H9 (cell line): ENCODE measurements around the gene LCP1. TPM values are rescaled to one million over a fixed set of nuclear protein-coding genes. Genes with fewer than 3 reads are reported as not detected.

Experiments used
- DNase-seq: peaks from one replicate; pipeline ENCODE4 v3.0.0-alpha.2; 2017
- H2AFZ ChIP-seq: one replicate; pipeline ENCODE4 v1.6.1; 2013; ENCODE audit warnings: mild to moderate bottlenecking, low read length, control low read depth, moderate library complexity
- H2AK5ac ChIP-seq: 2 replicates; pipeline ENCODE4 v1.6.1; 2013; ENCODE audit warnings: low read length, control low read depth, mixed read lengths; ENCODE audit not compliant: insufficient read length
- H2BK120ac ChIP-seq: one replicate; pipeline ENCODE4 v1.6.1; 2013; ENCODE audit warnings: low read depth, mild to moderate bottlenecking, low read length, control low read depth, inconsistent platforms; ENCODE audit not compliant: poor library complexity, severe bottlenecking
- H2BK12ac ChIP-seq: 2 replicates; pipeline ENCODE4 v1.6.1; 2013; ENCODE audit warnings: low read length, control low read depth, mixed read lengths, low read depth; ENCODE audit not compliant: insufficient read length
- H2BK15ac ChIP-seq: 2 replicates; pipeline ENCODE4 v1.6.1; 2013; ENCODE audit warnings: low read depth, low read length, control low read depth
- H2BK20ac ChIP-seq: one replicate; pipeline ENCODE4 v1.6.1; 2013; ENCODE audit warnings: low read depth, mild to moderate bottlenecking, low read length, control low read depth, inconsistent platforms; ENCODE audit not compliant: poor library complexity, severe bottlenecking
- H2BK5ac ChIP-seq: 2 replicates; pipeline ENCODE4 v1.6.1; 2013; ENCODE audit warnings: low read length, control low read depth, mixed read lengths; ENCODE audit not compliant: insufficient read length
- H3K14ac ChIP-seq: 2 replicates; pipeline ENCODE4 v1.6.1; 2013; ENCODE audit warnings: low read length, control low read depth; ENCODE audit not compliant: insufficient read depth
- H3K18ac ChIP-seq: 2 replicates; pipeline ENCODE4 v1.6.1; 2013; ENCODE audit warnings: low read depth, mild to moderate bottlenecking, mixed read lengths, low read length, control low read depth; ENCODE audit not compliant: insufficient read length
- H3K23ac ChIP-seq: 2 replicates; pipeline ENCODE4 v1.6.1; 2013; ENCODE audit warnings: low read length, control low read depth, mixed read lengths, low read depth; ENCODE audit not compliant: insufficient read length
- H3K23me2 ChIP-seq: 2 replicates; pipeline ENCODE4 v1.6.1; 2013; ENCODE audit warnings: low read depth, mild to moderate bottlenecking, mixed read lengths, low read length, control low read depth; ENCODE audit not compliant: insufficient read length, poor library complexity, severe bottlenecking
- H3K27ac ChIP-seq: 2 replicates; pipeline ENCODE4 v1.5.1; 2013; ENCODE audit warnings: low read length, control low read depth, mixed read lengths, low read depth; ENCODE audit not compliant: insufficient read length
- H3K27me3 ChIP-seq: 2 replicates; pipeline ENCODE4 v1.6.1; 2013; ENCODE audit warnings: low read length, control low read depth, inconsistent platforms; ENCODE audit not compliant: insufficient read depth
- H3K4ac ChIP-seq: 2 replicates; pipeline ENCODE4 v1.6.1; 2013; ENCODE audit warnings: low read depth, mild to moderate bottlenecking, control low read depth, inconsistent platforms, low read length, moderate library complexity
- H3K4me1 ChIP-seq: 2 replicates; pipeline ENCODE4 v1.6.1; 2013; ENCODE audit warnings: low read length, control low read depth, inconsistent platforms; ENCODE audit not compliant: insufficient read depth
- H3K4me2 ChIP-seq: 2 replicates; pipeline ENCODE4 v1.6.1; 2013; ENCODE audit warnings: low read length, control low read depth, mixed read lengths; ENCODE audit not compliant: insufficient read length, insufficient read depth
- H3K56ac ChIP-seq: 2 replicates; pipeline ENCODE4 v1.6.1; 2013; ENCODE audit warnings: low read depth, mild to moderate bottlenecking, mixed read lengths, low read length, control low read depth; ENCODE audit not compliant: insufficient read length
- H3K79me1 ChIP-seq: 2 replicates; pipeline ENCODE4 v1.6.1; 2013; ENCODE audit warnings: low read depth, mild to moderate bottlenecking, moderate library complexity, low read length, control low read depth, inconsistent platforms; ENCODE audit not compliant: insufficient read depth, poor library complexity, severe bottlenecking
- H3K79me2 ChIP-seq: 2 replicates; pipeline ENCODE4 v1.6.1; 2013; ENCODE audit warnings: low read length, control low read depth, inconsistent platforms; ENCODE audit not compliant: insufficient read depth
- H3K9ac ChIP-seq: 2 replicates; pipeline ENCODE4 v1.6.1; 2013; ENCODE audit warnings: low read length, control low read depth, mixed read lengths; ENCODE audit not compliant: insufficient read length; ENCODE audit errors: extremely low read depth
- H3K9me3 ChIP-seq: one replicate; pipeline ENCODE4 v1.6.1; 2013; ENCODE audit warnings: low read depth, low read length, inconsistent platforms; ENCODE audit not compliant: control insufficient read depth
- H3T11ph ChIP-seq: one replicate; pipeline ENCODE4 v1.6.1; 2013; ENCODE audit warnings: mild to moderate bottlenecking, low read length, control low read depth, inconsistent platforms
- H4K20me1 ChIP-seq: one replicate; pipeline ENCODE4 v1.6.1; 2013; ENCODE audit not compliant: control insufficient read depth, insufficient read length, insufficient read depth
- H4K5ac ChIP-seq: 2 replicates; pipeline ENCODE4 v1.6.1; 2013; ENCODE audit warnings: low read depth, mild to moderate bottlenecking, mixed read lengths, low read length, control low read depth; ENCODE audit not compliant: insufficient read length
- H4K8ac ChIP-seq: replicated peaks from 2 replicates; pipeline ENCODE4 v1.6.1; 2013; ENCODE audit warnings: low read length, control low read depth, mixed read lengths, low read depth; ENCODE audit not compliant: insufficient read length
- H4K91ac ChIP-seq: 2 replicates; pipeline ENCODE4 v1.6.1; 2013; ENCODE audit warnings: low read depth, mild to moderate bottlenecking, moderate library complexity, mixed read lengths, low read length, control low read depth; ENCODE audit not compliant: insufficient read length
- H3K27ac Mint-ChIP-seq, 3 experiments: 2 replicates in 2 of 3; 3 replicates in 1 of 3; pipeline ENCODE4 v1.8.0; 2020 to 2021; ENCODE audit warnings: mixed read lengths in 3 of 3, mild to moderate bottlenecking in 1 of 3, moderate library complexity in 1 of 3
- H3K27me3 Mint-ChIP-seq: 2 replicates; pipeline ENCODE4 v1.8.0; 2021; ENCODE audit warnings: low read depth, mild to moderate bottlenecking, moderate library complexity, mixed read lengths
- H3K36me3 Mint-ChIP-seq, 3 experiments: 2 replicates in 2 of 3; 3 replicates in 1 of 3; pipeline ENCODE4 v1.8.0; 2020 to 2021; ENCODE audit warnings: low read depth in 3 of 3, mixed read lengths in 3 of 3; ENCODE audit not compliant: insufficient read depth in 1 of 3
- H3K4me1 Mint-ChIP-seq, 2 experiments: 2 replicates each; pipeline ENCODE4 v1.8.0; 2020; ENCODE audit warnings: mixed read lengths in 2 of 2
- H3K4me3 Mint-ChIP-seq, 2 experiments: 2 replicates in 1 of 2; 3 replicates in 1 of 2; pipeline ENCODE4 v1.8.0; 2020 to 2021; ENCODE audit warnings: mild to moderate bottlenecking in 2 of 2, mixed read lengths in 2 of 2, moderate library complexity in 1 of 2
- H3K9me3 Mint-ChIP-seq, 2 experiments: 2 replicates in 1 of 2; 3 replicates in 1 of 2; pipeline ENCODE4 v1.8.0; 2020; ENCODE audit warnings: mild to moderate bottlenecking in 2 of 2, mixed read lengths in 2 of 2, moderate library complexity in 1 of 2
- CTCF ChIP-seq: fragments of 200-600 bp; sonication (generic); conservative IDR thresholded peaks from 3 replicates; pipeline ENCODE4 v1.8.0; 2021; ENCODE audit warnings: antibody characterized with exemption, mild to moderate bottlenecking
- WGBS: extraction: QIAGEN DNeasy Blood & Tissue Kit; methylation state at CpG from one replicate; pipeline ENCODE4 v1.1.7; 2013; ENCODE audit warnings: missing lambda C conversion rate, low lambda C conversion rate, mixed read lengths; ENCODE audit not compliant: insufficient read length; ENCODE audit errors: extremely low coverage; 5-methylcytosine and 5-hydroxymethylcytosine counted together
- total RNA-seq: library from RNA; stranded (reverse); gene quantifications from 2 replicates; pipeline ENCODE4 v1.2.1, GENCODE V29; 2021

Gene LCP1
- total RNA-seq, 1 experiment from 2014 or later: 0.81 TPM

DNA sequence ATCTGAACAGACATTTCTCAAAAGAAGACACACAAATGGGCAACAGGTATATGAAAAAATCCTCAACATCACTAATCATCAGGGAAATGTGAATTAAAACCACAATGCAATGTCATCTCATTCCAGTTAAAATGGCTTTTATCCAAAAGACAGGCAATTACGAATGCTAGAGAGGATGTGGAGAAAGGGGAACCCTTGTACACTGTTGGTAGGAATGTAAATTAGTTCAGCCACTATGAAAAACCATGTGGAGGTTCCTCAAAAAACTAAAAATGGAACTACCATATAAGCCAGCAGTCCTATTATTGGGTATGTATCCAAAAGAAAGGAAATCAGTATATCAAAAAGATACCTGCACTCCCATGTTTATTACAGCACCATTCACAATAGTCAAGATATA is 104.7 kb downstream of the LCP1 start:
- no peak overlapping the region for H2BK5ac ChIP-seq
- H4K20me1 ChIP-seq: no peaks in the 10 kb centered on the region
- no peak overlapping the region for H3K4ac ChIP-seq
- H3K4me1 ChIP-seq: no peaks in the 10 kb centered on the region
- Mint-ChIP-seq H3K9me3 (peaks cover 5 to 6% of the 10 kb centered on the region in 2 experiments; a peak in 2 of 5 replicates), H3K4me3 (no peak overlapping the region), H3K36me3 (peaks cover 0 to 7% (median 0%) of the 10 kb centered on the region in 3 experiments; a peak in 1 of 7 replicates), H3K27me3 (peaks cover 7% of the 10 kb centered on the region; the same call in 1 of the 2 replicates), H3K27ac (no peak overlapping the region), H3K4me1 (no peaks in the 10 kb centered on the region)
- no peaks in the 10 kb centered on the region for H3K79me1 ChIP-seq
- H3K56ac ChIP-seq: no peak overlapping the region
- no peak overlapping the region for H2BK120ac ChIP-seq
- no peak overlapping the region for H4K91ac ChIP-seq
- DNase-seq: no peak
- no peak overlapping the region for H2AK5ac ChIP-seq
- no peak overlapping the region for H3T11ph ChIP-seq
- no peak for TF ChIP-seq CTCF
- H4K5ac ChIP-seq: no peak overlapping the region
- H3K4me2 ChIP-seq: no peak overlapping the region
- no peaks in the 10 kb centered on the region for H3K27me3 ChIP-seq
- no peaks in the 10 kb centered on the region for H3K79me2 ChIP-seq
- no peak overlapping the region for H2BK20ac ChIP-seq
- H4K8ac ChIP-seq: no peak overlapping the region
- WGBS: no CpG with 5 or more reads among the region's 1 CpG
- H3K9me3 ChIP-seq: no peaks in the 10 kb centered on the region
- no peak overlapping the region for H2BK15ac ChIP-seq
- H3K14ac ChIP-seq: no peak overlapping the region
- H3K27ac ChIP-seq: no peak overlapping the region
- H2AFZ ChIP-seq: no peak overlapping the region
- H2BK12ac ChIP-seq: no peak overlapping the region
- no peak overlapping the region for H3K9ac ChIP-seq
- H3K23me2 ChIP-seq: no peaks in the 10 kb centered on the region
- H3K18ac ChIP-seq: no peak overlapping the region
- H3K23ac ChIP-seq: no peak overlapping the region
